ENCODE data around the gene UBR2. TPM values are rescaled to one million over a fixed set of nuclear protein-coding genes. Genes with fewer than 3 reads are reported as not detected.
"Not testable (repeated sequence)": the region's sequence is repeated elsewhere in the genome, so short reads cannot be mapped to it uniquely, and the experiment has no call there.

The UBR2 gene
- total RNA-seq, 1 experiment from 2014 or later: 17.9 TPM

- DNase-seq (ENCODE audit: low read depth, low spot score); in situ Hi-C loops (cut with HindIII; ENCODE audit: low pct_unique_long_range_greater_than_20kb, low sequenced_read_pairs): not testable (repeated sequence)
These were observed 170.1 kb downstream of the UBR2 start for GRCh38 chr6:42733867-42734481.

- peak; percentile 21 for DNase-seq (ENCODE audit: low read depth, low spot score)
- in situ Hi-C loops (cut with HindIII; ENCODE audit: low pct_unique_long_range_greater_than_20kb, low sequenced_read_pairs): no loop called here
These were observed 172.1 kb downstream of the UBR2 start for GRCh38 chr6:42735976-42736375.

GRCh38 chr6:42740725-42741124, 176.9 kb downstream of the UBR2 start:
- DNase-seq (ENCODE audit: low read depth, low spot score): no peak
- in situ Hi-C loops (cut with HindIII; ENCODE audit: low pct_unique_long_range_greater_than_20kb, low sequenced_read_pairs): no loop called here

GRCh38 chr6:42742116-42742894, 178.5 kb downstream of the UBR2 start:
- DNase-seq (ENCODE audit: low read depth, low spot score): no peak
- in situ Hi-C loops (cut with HindIII; ENCODE audit: low pct_unique_long_range_greater_than_20kb, low sequenced_read_pairs): no loop called here

Small RNA genes within 50 kb of the gene (small RNA-seq; reads per million reads assigned to genes)
- 0 reads per million in 2 experiments for gene RNU6-890P

Other genes with a start within 250 kb of the UBR2 start
- 2.3 and 2.7 TPM in 2 replicates for gene TRERF1, start 112.1 kb upstream of the UBR2 start, total RNA-seq (2014; rRNA removed; shearing (Covaris generic))
- not detected in 2 replicates for gene PRPH2, start 158.6 kb downstream of the UBR2 start, total RNA-seq (2014; rRNA removed; shearing (Covaris generic))
- gene TBCC, start 182.1 kb downstream of the UBR2 start, total RNA-seq (2014; rRNA removed; shearing (Covaris generic)): 35.2 and 37.9 TPM in 2 replicates
- 5.2 and 5.6 TPM in 2 replicates for gene BICRAL, start 218.0 kb downstream of the UBR2 start, total RNA-seq (2014; rRNA removed; shearing (Covaris generic))